GM12872 (cell line): ENCODE measurements around the gene RGS12.

Source experiments
- TF ChIP-seq, protein P1 (sequence below): IDR thresholded peaks from 3 replicates; pipeline ENCODE4 v1.5.1; 2011; ENCODE audit warnings: low read depth, mild to moderate bottlenecking, low read length, moderate library complexity; ENCODE audit not compliant: insufficient read depth

Gene RGS12

GRCh38 chr4:3257556-3258482, 35.0 kb upstream of the RGS12 start:
- TF ChIP-seq, protein P1, sequence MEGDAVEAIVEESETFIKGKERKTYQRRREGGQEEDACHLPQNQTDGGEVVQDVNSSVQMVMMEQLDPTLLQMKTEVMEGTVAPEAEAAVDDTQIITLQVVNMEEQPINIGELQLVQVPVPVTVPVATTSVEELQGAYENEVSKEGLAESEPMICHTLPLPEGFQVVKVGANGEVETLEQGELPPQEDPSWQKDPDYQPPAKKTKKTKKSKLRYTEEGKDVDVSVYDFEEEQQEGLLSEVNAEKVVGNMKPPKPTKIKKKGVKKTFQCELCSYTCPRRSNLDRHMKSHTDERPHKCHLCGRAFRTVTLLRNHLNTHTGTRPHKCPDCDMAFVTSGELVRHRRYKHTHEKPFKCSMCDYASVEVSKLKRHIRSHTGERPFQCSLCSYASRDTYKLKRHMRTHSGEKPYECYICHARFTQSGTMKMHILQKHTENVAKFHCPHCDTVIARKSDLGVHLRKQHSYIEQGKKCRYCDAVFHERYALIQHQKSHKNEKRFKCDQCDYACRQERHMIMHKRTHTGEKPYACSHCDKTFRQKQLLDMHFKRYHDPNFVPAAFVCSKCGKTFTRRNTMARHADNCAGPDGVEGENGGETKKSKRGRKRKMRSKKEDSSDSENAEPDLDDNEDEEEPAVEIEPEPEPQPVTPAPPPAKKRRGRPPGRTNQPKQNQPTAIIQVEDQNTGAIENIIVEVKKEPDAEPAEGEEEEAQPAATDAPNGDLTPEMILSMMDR = no peak

DNA sequence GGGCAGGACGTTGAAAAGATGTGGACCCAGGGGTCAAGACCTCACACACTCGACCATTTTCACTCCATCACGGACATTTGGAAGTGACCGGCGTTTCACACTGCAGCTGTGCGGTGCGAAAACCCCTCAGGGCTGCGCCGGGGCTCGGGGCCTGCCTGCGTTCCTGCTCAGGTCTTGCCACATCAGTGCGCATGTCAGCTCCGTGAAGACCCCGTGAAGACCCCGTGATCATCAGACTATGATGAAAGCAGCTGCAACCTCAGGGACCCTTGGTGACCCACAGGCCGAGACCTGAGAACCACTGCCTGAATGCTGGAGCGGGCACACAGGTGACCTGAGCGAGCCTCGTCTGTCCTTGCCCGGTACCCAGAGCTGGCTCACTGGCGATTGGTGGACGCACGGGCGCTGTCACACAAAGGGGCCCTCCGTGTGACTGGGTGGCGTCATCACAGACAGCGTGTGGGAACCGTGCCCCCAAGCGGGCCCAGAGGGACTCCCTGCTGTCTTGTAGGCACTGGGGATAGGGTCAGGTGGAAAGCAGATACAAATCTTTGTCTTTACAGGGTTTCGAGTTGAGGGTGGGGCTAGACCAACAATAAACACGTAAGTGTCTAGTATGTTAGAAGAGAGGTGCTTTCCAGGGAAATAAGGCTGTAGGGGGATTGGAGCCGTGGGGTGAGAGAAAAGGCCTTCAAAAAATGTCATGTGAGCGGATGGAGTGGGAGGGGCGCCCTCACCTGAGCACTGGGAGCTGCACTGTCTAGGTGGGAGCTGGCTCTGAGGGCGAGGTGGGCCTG, 31.2 kb upstream of the RGS12 start:
- TF ChIP-seq, protein P1 = no peak

- TF ChIP-seq, protein P1 = no peak
Measured at GRCh38 chr4:3262208-3263052, 30.4 kb upstream of the RGS12 start.

GRCh38 chr4:3263053-3263875, 29.6 kb upstream of the RGS12 start:
- TF ChIP-seq, protein P1 = no peak

DNA sequence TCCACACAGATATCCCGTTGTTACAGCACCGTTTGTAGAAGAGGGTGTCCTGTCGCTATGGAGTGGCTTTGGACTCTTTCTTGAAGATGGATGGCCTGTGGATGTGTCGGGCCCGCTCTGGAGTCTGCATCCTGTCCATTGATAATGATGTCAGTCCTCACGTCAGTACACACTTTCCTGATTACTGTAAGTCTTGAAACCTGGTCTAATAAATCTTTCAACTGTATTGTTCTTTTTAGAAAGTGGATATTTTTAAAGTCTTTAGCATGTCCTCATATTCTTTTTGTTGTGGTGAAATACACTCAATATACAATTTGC, 29.0 kb upstream of the RGS12 start:
- TF ChIP-seq, protein P1 = no peak

DNA sequence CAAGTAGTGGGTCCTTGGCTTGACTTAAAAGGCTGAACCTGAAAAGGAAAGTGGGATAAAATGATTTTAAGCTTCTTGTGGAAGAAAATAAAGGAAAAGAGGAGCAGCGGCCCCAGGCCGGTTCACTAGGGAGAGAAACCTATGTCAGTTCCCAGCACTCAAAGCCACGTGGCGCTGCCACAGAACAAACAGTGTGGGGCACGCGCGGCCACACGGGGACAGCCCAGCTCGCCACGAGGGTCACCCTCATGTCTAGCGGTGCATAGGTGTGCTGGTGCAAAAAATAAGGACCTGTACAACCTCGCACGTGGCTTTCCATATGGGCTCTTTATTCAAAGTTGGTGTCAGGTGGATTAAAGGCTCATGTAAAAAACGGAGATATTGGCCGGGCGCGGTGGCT, 26.7 kb upstream of the RGS12 start:
- TF ChIP-seq, protein P1 = no peak
